ENCODE data around the gene CAMTA1.
"Not testable (repeated sequence)": the region's sequence is repeated elsewhere in the genome, so short reads cannot be mapped to it uniquely, and the experiment has no call there.

Gene CAMTA1

DNA sequence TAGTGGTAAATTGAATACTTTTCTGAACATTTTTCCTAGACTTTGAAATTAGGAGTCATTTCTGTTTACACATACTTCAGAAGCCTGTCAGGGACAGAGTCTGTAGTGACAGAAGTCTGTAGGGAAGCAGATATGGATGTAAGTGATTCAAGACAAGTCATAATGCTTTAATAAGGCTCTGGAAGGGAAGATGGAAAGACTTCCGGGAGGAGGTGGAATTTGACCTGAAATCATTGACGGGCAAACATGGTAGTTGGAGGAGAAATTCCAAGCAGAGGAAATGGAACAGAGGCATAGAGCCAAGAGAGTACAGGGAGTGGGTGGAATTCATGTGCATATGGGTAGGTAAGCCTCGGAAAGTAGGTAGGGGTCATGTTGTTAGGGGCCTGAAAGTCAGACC, 22.5 kb downstream of the CAMTA1 start:
- H3K4me3 ChIP-seq (ENCODE audit: low read depth, low read length), result no peak overlapping the region
- DNase-seq (ENCODE audit: low read depth), result no peak
- TF ChIP-seq, protein P1, sequence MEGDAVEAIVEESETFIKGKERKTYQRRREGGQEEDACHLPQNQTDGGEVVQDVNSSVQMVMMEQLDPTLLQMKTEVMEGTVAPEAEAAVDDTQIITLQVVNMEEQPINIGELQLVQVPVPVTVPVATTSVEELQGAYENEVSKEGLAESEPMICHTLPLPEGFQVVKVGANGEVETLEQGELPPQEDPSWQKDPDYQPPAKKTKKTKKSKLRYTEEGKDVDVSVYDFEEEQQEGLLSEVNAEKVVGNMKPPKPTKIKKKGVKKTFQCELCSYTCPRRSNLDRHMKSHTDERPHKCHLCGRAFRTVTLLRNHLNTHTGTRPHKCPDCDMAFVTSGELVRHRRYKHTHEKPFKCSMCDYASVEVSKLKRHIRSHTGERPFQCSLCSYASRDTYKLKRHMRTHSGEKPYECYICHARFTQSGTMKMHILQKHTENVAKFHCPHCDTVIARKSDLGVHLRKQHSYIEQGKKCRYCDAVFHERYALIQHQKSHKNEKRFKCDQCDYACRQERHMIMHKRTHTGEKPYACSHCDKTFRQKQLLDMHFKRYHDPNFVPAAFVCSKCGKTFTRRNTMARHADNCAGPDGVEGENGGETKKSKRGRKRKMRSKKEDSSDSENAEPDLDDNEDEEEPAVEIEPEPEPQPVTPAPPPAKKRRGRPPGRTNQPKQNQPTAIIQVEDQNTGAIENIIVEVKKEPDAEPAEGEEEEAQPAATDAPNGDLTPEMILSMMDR (IDR thresholded peaks at IDR 0.05; ENCODE audit: low read depth, low read length, missing control alignments), result no peak

DNA sequence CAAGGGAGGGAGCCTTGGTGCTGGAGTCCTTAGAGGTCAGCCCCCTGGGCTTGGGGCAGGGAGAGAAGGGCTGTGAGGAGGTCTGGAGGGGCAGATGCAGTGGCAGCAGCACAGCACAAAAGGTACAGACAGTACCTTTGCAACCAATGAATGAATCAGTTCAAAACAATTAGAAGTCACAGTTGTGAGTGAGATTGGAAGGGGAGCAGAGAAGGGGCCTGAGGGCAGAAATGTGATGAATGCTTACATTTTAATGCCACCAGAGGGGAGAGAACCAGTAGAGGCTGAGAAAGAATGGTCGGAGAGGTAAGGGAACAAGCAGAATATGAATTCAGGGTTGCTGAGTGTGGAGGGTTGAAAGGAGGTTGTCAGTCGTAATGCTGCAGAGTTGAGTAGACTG, 24.2 kb downstream of the CAMTA1 start:
- TF ChIP-seq, protein P1 (IDR thresholded peaks at IDR 0.05; ENCODE audit: low read depth, low read length, missing control alignments), result no peak
- no peak overlapping the region for H3K4me3 ChIP-seq (ENCODE audit: low read depth, low read length)
- no peak for DNase-seq (ENCODE audit: low read depth)

DNA sequence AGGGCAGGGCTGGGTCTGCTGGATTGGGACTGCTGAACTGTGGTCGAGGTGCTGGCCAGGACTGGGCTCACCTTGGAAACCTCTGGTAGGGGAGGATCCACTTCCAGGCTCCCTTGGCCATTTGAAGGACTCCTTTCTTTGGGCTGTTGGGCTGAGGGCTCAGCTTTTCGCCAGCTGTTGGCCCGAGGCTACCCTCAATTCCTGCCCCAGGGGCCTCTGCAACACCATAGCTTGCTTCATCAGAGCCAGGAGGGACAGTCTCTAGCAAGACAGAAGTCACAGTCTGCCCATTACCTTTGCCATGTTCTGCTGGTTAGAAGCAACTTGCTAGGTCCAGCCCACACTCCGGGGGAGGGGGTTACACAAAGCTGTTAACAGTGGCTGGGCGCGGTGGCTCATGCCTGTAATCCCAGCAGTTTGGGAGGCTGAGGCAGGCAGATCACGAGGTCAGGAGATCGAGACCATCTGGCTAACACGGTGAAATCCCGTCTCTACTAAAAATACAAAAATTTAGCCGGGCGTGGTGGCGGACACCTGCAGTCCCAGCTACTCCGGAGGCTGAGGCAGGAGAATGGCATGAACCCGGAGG, 25.0 kb downstream of the CAMTA1 start:
- not testable (repeated sequence) for H3K4me3 ChIP-seq (ENCODE audit: low read depth, low read length); DNase-seq (ENCODE audit: low read depth)

DNA sequence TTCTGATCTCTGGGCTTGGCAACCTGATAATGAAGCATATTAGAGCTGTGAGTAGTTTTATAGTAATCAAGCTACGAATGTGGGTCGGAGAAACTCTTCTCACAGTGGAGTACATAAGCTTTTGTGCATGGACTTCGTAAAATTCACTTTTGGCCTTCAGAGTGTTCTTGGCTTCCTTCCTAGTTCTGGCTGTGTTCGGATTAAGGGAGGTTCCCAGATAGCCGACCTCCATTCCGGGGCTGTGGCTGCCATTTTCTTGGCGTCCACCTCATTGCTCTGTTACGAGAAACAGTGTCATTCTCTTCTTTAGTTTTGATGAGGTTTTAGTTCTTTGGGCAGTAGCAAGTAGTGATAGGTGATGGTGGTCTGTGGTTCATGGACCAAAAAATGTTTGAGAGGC, 26.3 kb downstream of the CAMTA1 start:
- TF ChIP-seq, protein P1 (IDR thresholded peaks at IDR 0.05; ENCODE audit: low read depth, low read length, missing control alignments), result no peak

DNA sequence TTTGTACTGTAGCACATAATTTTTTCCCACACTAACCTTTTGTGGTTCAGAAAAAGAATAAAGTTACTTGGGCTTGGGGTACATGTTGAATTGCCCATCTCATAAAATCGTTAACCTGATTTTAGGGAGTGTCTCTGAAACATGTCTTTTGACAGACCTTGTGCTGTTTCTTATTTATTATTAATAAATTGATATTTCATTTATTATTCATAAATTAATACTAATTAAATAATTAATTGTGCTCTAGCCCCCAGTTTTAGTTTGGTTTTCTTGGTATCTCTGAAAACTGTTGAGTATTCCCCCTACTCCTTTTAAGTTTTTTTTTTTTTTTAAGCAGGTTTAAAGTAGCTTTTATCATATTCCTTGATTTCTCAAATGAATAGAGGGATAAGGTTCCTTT, 27.9 kb downstream of the CAMTA1 start:
- DNase-seq (ENCODE audit: low read depth), result no peak
- TF ChIP-seq, protein P1 (IDR thresholded peaks at IDR 0.05; ENCODE audit: low read depth, low read length, missing control alignments), result no peak
- no peak overlapping the region for H3K4me3 ChIP-seq (ENCODE audit: low read depth, low read length)

More for the DNA sequence above, 26.3 kb downstream of the CAMTA1 start:
- H3K4me3 ChIP-seq (ENCODE audit: low read depth, low read length), result no peak overlapping the region
- DNase-seq (ENCODE audit: low read depth), result no peak

DNA sequence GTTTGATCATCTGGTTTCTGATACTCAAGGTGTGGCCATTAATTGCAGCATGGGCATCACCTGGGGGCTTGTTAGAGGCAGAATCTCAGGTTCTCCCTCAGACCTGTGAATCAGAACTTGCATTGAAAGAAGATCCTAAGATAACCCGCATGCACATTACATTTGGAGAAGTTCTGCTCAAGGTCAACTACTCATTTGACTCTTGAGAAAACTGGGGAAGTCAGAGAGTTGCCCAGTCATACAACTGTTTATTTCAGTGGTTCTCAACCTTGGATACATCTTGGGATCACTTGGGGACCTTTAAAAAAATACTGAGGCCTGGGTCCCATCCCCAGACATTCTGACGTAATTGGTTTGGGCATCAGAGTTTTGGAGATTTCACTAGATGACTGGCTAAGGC, 30.5 kb downstream of the CAMTA1 start:
- TF ChIP-seq, protein P1 (IDR thresholded peaks at IDR 0.05; ENCODE audit: low read depth, low read length, missing control alignments), result no peak
- DNase-seq (ENCODE audit: low read depth), result no peak
- H3K4me3 ChIP-seq (ENCODE audit: low read depth, low read length), result no peak overlapping the region

DNA sequence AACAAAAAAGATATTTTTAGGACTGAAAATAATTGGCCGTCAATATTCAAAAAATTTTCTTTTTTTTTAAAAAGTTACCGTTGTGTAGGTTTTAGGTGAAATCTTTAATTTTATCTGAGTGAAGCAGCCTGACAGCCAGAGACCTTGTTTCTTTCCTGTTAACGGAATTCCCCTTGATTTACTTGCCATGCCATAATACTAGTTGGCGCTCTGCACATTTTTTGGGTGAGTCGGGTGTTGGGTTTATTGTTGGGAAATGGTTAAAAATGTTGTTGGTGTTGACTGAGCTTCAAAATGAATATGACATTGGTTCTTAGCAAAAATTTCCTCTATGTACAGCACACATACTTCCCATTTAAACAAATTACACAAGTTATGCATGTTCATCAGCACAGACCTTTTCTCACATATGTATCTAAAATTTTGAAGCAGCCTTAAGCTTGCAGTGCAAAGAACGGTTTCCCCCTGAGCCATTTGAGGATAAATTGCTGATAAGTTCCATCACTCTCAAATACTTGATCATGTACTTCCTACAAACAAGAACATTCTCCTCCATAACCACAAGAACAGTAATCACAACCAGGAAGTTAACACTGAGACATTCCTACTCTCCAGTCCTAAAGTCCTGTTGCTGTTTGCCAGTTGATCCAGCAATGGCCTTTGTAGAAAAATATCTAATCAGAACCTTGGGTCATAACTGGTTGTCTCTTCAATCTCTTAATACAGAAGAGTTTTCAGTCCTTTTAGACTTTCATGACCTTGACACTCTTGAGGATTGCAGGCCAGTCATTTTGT, 34.2 kb downstream of the CAMTA1 start:
- no peak for DNase-seq (ENCODE audit: low read depth)
- no peak overlapping the region for H3K4me3 ChIP-seq (ENCODE audit: low read depth, low read length)
- TF ChIP-seq, protein P1 (IDR thresholded peaks at IDR 0.05; ENCODE audit: low read depth, low read length, missing control alignments), result no peak

All from GM12864 (cell line).